C4-2B (cell line): ENCODE data around the gene GIT1.

Experiments used
- H3K27ac ChIP-seq: fragments of 450-650 bp; 2 replicates; pipeline ENCODE4 v1.5.1; 2017
- ZFX ChIP-seq: fragments of 450-650 bp; IDR thresholded peaks from 2 replicates; pipeline ENCODE4 v1.6.1; 2017
- TF ChIP-seq, protein P1 (sequence below): fragments of 450-650 bp; conservative IDR thresholded peaks from 2 replicates; pipeline ENCODE4 v1.5.1; 2017; ENCODE audit warnings: mild to moderate bottlenecking

Gene GIT1

DNA sequence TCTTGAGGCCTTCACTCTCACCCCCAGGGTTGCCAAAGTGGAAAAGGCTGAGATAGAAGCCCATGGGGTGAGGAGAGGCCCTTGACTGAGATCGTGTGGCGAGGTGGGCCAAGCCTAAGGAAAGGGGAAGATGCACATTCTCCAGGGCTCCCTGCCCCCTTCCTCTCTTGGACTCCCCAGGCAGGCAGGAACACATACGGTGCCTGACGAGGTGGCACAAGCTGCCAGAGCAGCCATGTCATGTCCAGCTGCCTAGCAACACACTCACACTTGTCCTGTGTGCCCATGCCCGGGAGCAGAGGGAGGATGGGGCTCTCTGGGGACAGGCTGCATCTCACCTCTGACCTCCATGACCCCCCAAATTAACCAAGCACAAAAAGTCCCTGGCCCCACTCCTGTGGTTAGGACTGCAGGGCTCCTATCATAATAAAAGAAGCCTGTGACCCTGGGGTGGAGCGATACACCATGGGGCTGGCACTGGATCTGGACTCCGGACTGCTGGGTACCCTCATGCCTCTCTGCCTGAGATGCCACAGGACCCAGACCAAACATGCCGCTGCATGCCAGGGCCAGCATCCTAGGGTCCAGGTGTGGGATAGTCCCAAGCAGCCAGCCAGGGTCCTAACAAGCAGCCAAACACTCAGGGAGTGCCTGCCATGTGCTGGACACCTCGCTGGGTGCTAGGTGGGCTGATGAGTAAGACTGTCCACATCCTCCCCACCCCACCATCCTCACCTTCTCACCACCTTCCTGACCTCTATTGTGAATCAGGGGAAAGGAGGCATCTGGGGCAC lies 2.6 kb downstream of the GIT1 start:
- no peak overlapping the region; the same call in 1 of the 2 replicates for H3K27ac ChIP-seq
- TF ChIP-seq ZFX = no peak
- TF ChIP-seq, protein P1, sequence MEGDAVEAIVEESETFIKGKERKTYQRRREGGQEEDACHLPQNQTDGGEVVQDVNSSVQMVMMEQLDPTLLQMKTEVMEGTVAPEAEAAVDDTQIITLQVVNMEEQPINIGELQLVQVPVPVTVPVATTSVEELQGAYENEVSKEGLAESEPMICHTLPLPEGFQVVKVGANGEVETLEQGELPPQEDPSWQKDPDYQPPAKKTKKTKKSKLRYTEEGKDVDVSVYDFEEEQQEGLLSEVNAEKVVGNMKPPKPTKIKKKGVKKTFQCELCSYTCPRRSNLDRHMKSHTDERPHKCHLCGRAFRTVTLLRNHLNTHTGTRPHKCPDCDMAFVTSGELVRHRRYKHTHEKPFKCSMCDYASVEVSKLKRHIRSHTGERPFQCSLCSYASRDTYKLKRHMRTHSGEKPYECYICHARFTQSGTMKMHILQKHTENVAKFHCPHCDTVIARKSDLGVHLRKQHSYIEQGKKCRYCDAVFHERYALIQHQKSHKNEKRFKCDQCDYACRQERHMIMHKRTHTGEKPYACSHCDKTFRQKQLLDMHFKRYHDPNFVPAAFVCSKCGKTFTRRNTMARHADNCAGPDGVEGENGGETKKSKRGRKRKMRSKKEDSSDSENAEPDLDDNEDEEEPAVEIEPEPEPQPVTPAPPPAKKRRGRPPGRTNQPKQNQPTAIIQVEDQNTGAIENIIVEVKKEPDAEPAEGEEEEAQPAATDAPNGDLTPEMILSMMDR = no peak

DNA sequence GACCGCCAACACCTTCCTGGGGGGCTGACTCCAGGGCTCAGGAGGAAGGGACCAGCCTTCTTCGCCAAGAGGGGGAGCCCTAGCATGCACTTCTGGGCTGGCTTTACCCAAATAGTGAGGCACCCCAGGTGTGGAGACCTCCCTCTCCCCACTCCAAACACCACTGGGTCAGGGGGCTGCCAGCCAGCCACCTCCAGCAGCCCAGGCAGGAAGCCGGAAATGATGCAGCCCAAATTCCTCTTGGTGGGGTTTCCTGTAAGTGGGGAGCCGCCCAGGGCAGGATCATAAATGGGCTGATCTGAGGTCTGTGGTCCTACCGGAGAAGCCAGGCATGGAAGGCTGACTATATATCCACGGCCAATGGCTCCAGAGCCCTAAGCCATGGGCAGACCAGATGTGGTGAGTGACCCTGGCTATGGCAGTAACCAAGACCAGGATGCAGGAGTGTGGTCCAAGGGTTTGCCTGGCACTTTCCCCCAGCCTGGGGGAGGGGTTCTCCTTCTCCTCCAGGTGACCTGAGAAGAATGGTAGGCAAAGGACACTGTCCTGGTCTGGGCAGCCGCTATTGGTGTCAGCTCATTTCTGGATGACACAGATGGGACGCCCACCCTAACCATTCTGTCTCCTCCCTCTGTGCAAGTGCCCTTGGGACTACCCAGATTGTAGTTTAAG lies 4.2 kb downstream of the GIT1 start:
- TF ChIP-seq ZFX = no peak
- TF ChIP-seq, protein P1 = peak; percentile 21

DNA sequence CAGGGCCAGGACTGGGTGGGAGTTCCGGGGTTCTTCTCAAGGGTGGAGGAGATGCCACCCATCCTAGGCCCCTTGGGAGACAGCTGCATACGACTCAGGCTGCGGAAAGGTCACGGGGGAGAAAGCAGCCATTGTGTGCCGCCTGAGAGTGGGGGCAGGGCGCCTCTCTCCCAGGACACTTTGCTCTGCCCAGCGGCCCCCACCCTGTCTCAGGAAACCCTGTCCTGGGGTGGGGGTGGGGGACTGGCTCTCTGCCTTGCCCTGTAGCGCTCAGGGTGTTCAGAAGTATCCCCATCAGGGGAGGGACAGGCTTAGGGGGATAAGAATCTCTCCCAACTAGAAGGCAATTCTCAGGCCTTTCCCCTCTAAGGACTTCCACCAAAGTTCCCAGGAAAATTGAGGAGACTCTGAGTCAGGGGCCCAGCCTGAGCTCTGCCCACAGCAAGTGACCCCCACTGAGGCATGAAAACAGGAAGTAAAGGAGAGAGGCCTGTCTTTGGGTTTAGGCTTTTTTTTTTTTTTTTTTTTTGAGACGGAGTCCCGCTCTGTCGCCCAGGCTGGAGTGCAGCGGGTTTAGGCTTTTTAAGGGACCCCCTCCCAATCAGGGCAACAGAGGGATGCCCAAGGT lies 4.9 kb downstream of the GIT1 start:
- H3K27ac ChIP-seq = no peak overlapping the region
- TF ChIP-seq, protein P1 = no peak
- no peak for TF ChIP-seq ZFX

More for the DNA sequence above, 4.2 kb downstream of the GIT1 start:
- H3K27ac ChIP-seq = no peak overlapping the region

DNA sequence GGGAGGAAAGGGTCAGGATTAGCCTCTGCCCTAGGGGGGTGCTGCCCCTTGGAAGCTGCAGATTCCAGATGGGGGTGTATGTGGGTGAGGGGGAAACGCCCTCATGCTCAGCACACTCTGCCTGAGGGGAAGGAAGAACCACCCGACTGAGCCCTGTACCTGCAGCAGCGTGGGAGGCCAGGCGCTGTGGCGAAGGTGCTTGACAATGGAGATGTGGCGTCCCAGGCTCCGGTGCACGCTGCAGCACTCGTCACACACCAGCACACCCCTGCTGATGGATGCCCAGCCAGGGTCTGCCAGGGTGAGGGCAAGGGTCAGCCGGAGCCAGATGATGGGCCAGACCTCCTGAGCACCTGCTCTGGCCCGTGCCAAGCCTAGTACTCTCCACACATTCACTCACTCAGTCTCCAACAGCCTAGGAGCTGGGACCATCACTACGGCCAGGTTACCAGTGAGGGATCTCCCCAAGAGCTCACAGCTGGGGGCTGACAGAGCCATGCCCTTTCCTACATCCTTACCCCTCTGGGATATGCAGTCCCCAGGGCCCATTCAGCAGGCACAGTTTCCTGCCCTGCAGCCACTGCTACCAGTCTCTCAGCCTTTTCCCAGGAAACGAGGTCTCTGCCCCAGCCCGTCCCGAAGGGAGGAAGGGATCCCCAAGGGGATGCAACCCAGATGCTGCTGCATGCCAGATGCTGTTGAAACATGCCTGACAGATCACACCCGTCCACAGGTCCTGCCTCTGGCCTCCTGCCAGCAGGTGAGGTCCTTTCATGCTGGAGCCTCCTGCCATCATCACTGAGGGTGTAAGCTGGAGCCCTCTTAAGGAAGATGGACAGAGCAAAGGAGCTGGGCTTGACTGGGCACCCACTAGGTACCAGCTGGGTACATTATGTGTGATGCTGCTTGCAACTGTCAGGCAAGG lies 5.9 kb downstream of the GIT1 start:
- no peak overlapping the region for H3K27ac ChIP-seq
- TF ChIP-seq ZFX = no peak
- TF ChIP-seq, protein P1 = no peak

DNA sequence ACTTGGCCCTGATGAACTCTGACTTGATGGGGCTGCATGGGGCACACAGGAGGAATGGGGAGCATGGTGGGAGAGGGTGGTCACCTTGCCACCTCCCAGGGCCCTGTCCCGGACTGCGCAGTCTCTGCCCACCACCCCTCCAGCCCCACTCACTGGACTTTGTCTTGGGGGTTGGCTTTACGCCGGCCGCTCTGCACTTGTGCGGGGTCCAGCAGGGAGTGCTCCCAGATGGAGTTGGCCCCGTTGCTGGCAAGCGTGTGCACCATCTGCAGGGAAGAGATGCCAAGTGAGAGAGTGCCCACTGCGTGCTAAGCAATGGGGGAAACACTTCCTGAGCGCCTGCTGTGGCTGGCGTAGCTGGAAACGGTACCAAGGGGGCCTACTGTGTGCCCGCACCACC lies 6.7 kb downstream of the GIT1 start:
- TF ChIP-seq ZFX = no peak
- TF ChIP-seq, protein P1 = no peak
- H3K27ac ChIP-seq = no peak overlapping the region

DNA sequence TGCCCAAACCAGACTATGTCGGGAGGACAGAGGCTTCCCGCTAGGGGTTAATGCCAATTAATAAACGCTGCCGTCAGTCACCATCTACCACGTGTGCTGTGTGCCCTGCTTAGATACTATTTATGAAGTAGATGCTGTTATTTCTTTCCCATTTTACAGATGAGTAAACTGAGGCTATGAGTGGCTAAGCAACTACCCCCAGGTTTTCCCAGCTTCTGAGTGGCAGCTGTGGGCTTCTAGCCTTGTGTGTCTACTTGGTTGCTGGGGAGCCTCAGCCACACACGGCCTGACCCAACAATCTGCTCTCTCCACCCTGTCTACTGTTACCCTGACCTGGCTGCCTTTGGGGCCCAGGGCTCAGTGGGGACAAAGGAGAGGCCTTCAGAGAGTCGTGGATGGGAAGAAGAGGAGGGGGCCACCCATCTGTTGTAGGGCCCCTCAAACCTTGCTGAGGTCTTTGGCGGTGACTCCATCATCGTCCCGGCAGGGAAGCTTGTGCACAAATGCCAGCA lies 7.1 kb downstream of the GIT1 start:
- TF ChIP-seq, protein P1 = no peak
- no peak for TF ChIP-seq ZFX
- no peak overlapping the region for H3K27ac ChIP-seq
